COLO668 (cell line): Measurements from ENCODE around the gene USP35.

ENCODE experiments used
- DNase-seq: peaks from one replicate; lab custom pipeline; 2025; ENCODE audit not compliant: unreplicated experiment; lab: John Stamatoyannopoulos, UW

The USP35 gene

DNA sequence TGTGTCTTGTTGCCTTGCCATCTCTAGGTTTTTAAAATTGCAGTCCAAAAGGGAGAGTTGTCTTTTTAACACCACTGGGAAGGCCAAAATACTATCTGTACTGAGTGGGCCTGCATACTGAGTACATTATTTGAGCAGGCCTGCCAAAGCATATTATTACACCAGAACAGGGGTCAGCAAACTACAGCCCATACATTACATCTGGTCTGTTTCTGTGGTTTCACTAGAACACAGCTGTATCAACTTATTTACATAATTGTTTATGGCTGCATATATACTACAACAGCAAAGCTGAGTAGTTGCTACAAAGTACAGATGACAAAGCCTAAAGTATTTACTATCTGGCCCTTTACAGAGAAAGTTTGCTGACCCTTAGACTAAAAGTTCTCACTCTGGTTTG is 74.0 kb downstream of the USP35 start:
- no peak for DNase-seq
